ENCODE data around the gene IFIT1. TPM values are rescaled to one million over a fixed set of nuclear protein-coding genes. Genes with fewer than 3 reads are reported as not detected.
"Not testable (repeated sequence)": the region's sequence is repeated elsewhere in the genome, so short reads cannot be mapped to it uniquely, and the experiment has no call there.

IFIT1 gene
- total RNA-seq, 2 experiments from 2014 or later: 5.9 to 6.0 TPM

DNA sequence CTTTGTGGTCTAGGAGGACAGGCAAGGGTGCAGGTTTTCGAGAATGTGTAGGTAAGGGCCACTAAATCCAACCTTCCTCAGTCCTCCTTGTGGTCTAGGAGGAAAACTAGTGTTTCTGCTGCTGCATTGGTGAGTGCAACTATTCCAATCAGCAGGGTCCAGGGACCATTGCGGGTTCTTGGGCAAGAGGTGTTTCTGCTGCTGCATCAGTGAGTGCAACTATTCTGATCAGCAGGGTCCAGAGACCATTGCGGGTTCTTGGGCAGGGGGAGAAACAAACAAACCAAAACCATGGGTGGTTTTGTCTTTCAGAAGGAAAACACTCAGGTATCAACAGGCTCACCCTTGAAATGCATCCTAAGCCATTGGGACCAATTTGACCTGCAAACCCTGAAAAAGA lies 15.4 kb downstream of the IFIT1 start:
- DNase-seq; H3K9me3 Mint-ChIP-seq; H3K4me3 Mint-ChIP-seq; H3K27ac Mint-ChIP-seq; H3K27me3 Mint-ChIP-seq (ENCODE audit: low read depth); intact Hi-C loops (cut with micrococcal nuclease): not testable (repeated sequence)
- Mint-ChIP-seq H3K36me3 (ENCODE audit: low read depth) (peaks cover 12% of the 10 kb centered on the region), H3K4me1 (ENCODE audit: low read depth) (peaks cover 14% of the 10 kb centered on the region)
- CTCF ChIA-PET: interaction anchor here (1.2 kb wide), 1 partner anchor 15 kb away, joined by 5 read pairs; the partner anchor contains the start of gene IFIT1

- intact Hi-C loops (cut with micrococcal nuclease); H3K27ac Mint-ChIP-seq; DNase-seq; H3K4me3 Mint-ChIP-seq; H3K27me3 Mint-ChIP-seq (ENCODE audit: low read depth); H3K36me3 Mint-ChIP-seq (ENCODE audit: low read depth); H3K9me3 Mint-ChIP-seq: not testable (repeated sequence)
- CTCF ChIA-PET: interaction anchor here (0.8 kb wide), 1 partner anchor 14 kb away, joined by 3 read pairs; no protein-coding TSS in a partner anchor
- H3K4me1 Mint-ChIP-seq (ENCODE audit: low read depth): peaks cover 21% of the 10 kb centered on the region
Observed at GRCh38 chr10:89409282-89409681, 16.9 kb downstream of the IFIT1 start.

- H3K27ac Mint-ChIP-seq; CTCF ChIA-PET; H3K4me3 Mint-ChIP-seq; H3K9me3 Mint-ChIP-seq; H3K27me3 Mint-ChIP-seq (ENCODE audit: low read depth): not testable (repeated sequence)
- Mint-ChIP-seq H3K4me1 (ENCODE audit: low read depth) (peaks cover 23% of the 10 kb centered on the region), H3K36me3 (ENCODE audit: low read depth) (peaks cover 13% of the 10 kb centered on the region)
- peak; percentile 32 for DNase-seq
- intact Hi-C loops (cut with micrococcal nuclease): loop anchor here (5.0 to 10.0 kb wide), 4 partner anchors 452 to 1794 kb away; partner anchors contain the start of gene STAMBPL1
Observed at GRCh38 chr10:89410551-89410950, 18.1 kb downstream of the IFIT1 start.

- Mint-ChIP-seq H3K36me3 (ENCODE audit: low read depth) (peaks cover 16% of the 10 kb centered on the region), H3K4me1 (ENCODE audit: low read depth) (peaks cover 27% of the 10 kb centered on the region)
- not testable (repeated sequence) for H3K27ac Mint-ChIP-seq; H3K27me3 Mint-ChIP-seq (ENCODE audit: low read depth); H3K9me3 Mint-ChIP-seq; H3K4me3 Mint-ChIP-seq; DNase-seq
- intact Hi-C loops (cut with micrococcal nuclease): loop anchor here (5.0 to 10.0 kb wide), 4 partner anchors 451 to 1794 kb away; partner anchors contain the start of gene STAMBPL1
- CTCF ChIA-PET: interaction anchor here (0.9 kb wide), 1 partner anchor 43 kb away, joined by 6 read pairs; no protein-coding TSS in a partner anchor
Observed at GRCh38 chr10:89411135-89411534, 18.7 kb downstream of the IFIT1 start.

DNA sequence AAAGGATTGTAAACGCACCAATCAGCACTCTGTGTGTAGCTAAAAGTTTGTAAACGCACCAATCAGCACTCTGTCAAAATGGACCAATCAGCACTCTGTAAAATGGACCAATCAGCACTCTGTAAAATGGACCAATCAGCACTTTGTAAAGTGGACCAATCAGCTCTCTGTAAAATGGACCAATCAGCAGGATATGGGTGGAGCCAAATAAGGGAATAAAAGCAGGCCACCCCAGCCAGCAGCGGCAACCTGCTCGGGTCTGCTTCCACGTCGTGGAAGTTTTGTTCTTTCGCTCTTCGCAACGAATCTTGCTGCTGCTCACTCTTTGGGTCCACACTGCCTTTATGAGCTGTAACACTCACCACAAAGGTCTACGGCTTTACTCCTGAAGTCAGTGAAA lies 19.9 kb downstream of the IFIT1 start:
- DNase-seq: peak; percentile 49
- Mint-ChIP-seq H3K36me3 (ENCODE audit: low read depth) (peaks cover 14% of the 10 kb centered on the region), H3K4me3 (peak overlapping the region; percentile 52), H3K4me1 (ENCODE audit: low read depth) (peaks cover 34% of the 10 kb centered on the region), H3K27ac (peak overlapping the region; percentile 6)
- not testable (repeated sequence) for H3K27me3 Mint-ChIP-seq (ENCODE audit: low read depth); H3K9me3 Mint-ChIP-seq
- intact Hi-C loops (cut with micrococcal nuclease): loop anchor here (5.0 to 10.0 kb wide), 4 partner anchors 450 to 1793 kb away; partner anchors contain the start of gene STAMBPL1
- CTCF ChIA-PET: interaction anchor here (0.9 to 1.4 kb wide), 3 partner anchors 11 to 44 kb away, joined by 3 to 6 read pairs (median 3); partner anchors contain the start of gene IFIT1

DNA sequence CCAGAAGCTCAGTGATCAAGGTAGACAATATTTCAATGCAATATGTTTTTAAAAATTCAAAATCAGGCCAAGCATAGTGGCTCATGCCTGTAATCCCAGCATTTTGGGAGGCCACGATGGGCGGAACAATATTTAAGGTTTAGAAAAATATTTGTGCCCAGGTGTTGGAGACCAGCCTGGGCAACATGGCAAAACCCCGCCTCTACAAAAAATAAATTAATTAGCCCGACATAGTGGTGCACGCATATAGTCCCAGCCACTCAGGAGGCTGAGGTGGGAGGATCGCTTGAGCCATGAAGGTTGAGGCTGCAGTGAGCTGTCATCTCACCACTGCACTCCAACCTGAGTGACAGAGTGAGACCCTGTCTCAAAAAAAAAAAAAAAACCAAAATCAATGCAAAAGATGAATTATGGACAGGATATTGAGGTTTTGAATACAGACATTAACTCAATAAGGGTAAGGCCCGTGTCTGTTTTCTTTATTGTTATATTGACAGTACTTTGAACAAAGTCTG lies 21.0 kb downstream of the IFIT1 start:
- Mint-ChIP-seq H3K4me3 (peak overlapping the region; percentile 85), H3K9me3 (peaks cover 4% of the 10 kb centered on the region), H3K27ac (peak overlapping the region; percentile 82), H3K4me1 (ENCODE audit: low read depth) (peaks cover 45% of the 10 kb centered on the region), H3K27me3 (ENCODE audit: low read depth) (no peaks in the 10 kb centered on the region), H3K36me3 (ENCODE audit: low read depth) (peaks cover 22% of the 10 kb centered on the region)
- intact Hi-C loops (cut with micrococcal nuclease): loop anchor here (5.0 to 10.0 kb wide), 4 partner anchors 449 to 1791 kb away; partner anchors contain the start of gene STAMBPL1
- CTCF ChIA-PET: interaction anchor here (0.8 to 1.2 kb wide), 7 partner anchors 10 to 165 kb away, joined by 3 to 5 read pairs (median 3); partner anchors contain the start of gene IFIT1
- DNase-seq: no peak

DNA sequence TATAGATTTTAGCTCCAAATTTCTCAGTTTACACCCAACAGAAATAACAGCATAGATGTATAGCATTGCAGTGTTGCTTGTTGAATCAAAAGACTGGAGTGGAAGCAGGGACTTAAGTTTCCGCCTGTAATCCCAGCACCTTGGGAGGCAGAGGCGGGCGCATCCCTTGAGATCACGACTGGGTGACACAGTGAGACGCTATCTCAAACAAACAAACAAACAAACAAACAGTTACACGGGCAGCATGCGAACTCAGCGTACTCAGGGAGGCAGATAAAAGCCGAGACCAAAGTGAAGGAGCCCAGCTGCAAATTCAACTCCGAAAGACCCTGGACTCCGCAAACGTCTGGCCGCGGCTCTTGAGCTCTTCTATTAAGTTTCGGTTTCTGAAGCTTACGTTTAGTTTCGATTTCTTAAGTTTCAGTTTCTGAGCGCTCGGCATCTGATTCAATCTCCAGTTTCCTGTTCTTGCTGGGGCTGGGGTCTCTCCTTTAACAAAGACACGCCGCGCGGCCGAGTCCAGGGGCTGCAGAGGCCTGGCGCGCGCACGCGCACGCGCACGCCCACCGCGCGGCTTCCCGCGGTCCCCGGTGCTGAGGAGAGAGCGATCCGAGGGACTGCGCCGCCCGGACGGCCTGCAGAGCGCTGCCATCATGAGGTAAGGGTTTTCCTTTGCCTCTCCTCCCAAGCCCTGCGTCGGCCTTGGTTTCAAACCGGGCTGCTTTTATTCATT lies 21.9 kb downstream of the IFIT1 start, which contains the start of gene IFIT5:
TSS of gene IFIT5 (plus strand) at position 423 of the 733 bp plus-strand sequence. CDS start at position 654, 231 bp downstream.
- peaks cover 45% of the 10 kb centered on the region for H3K4me1 Mint-ChIP-seq (ENCODE audit: low read depth)

GRCh38 chr10:89414879-89415821 lies 22.7 kb downstream of the IFIT1 start:
- CTCF ChIA-PET: interaction anchor here (0.9 to 1.6 kb wide), 4 partner anchors 9 to 83 kb away, joined by 3 read pairs; no protein-coding TSS in a partner anchor
- peak overlapping the region; percentile 85 for H3K4me3 Mint-ChIP-seq
- intact Hi-C loops (cut with micrococcal nuclease): loop anchor here (1.0 to 10.0 kb wide), 11 partner anchors 23 to 1790 kb away; partner anchors contain the start of genes FAS, IFIT1, IFIT2 and LIPA
- peaks cover 49% of the 10 kb centered on the region for H3K4me1 Mint-ChIP-seq (ENCODE audit: low read depth)
- peak; percentile 42 for DNase-seq
- no peaks in the 10 kb centered on the region for H3K27me3 Mint-ChIP-seq (ENCODE audit: low read depth)
- H3K36me3 Mint-ChIP-seq (ENCODE audit: low read depth): peaks cover 23% of the 10 kb centered on the region
- H3K9me3 Mint-ChIP-seq: peaks cover 4% of the 10 kb centered on the region
- H3K27ac Mint-ChIP-seq: peak overlapping the region; percentile 96

More for the DNA sequence above, 21.9 kb downstream of the IFIT1 start, which contains the start of gene IFIT5:
- CTCF ChIA-PET: interaction anchor here (0.8 to 1.6 kb wide), 10 partner anchors 10 to 165 kb away, joined by 3 to 5 read pairs (median 3); no protein-coding TSS in a partner anchor
- Mint-ChIP-seq H3K36me3 (ENCODE audit: low read depth) (peaks cover 22% of the 10 kb centered on the region), H3K4me3 (peak within 1 kb of the TSS; percentile 85), H3K9me3 (peaks cover 4% of the 10 kb centered on the region), H3K27me3 (ENCODE audit: low read depth) (no peaks in the 10 kb centered on the region), H3K27ac (peak within 1 kb of the TSS; percentile 96)
- peak; percentile 64 for DNase-seq
- intact Hi-C loops (cut with micrococcal nuclease): loop anchor here (1.0 to 10.0 kb wide), 10 partner anchors 22 to 1790 kb away; partner anchors contain the start of genes FAS, IFIT1, IFIT2 and LIPA

DNA sequence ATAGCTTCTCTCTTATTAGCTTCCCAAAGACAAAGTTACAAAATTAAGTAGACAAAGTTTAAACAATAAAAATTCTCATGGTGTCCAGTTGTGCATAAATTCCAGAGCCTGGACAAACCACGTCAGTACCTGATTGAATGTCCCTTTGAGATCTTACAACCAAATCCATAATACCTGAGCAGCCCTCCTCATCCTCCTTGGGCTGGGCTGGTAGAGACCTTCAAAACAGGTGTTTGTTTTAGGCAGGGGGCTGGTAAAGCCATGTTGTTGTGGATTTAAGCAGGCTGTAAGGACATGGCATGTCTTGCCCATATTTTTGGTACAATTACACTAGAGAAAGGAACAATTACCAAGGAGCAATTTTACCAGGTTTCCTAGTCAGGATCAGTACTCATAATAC lies 24.0 kb downstream of the IFIT1 start:
- peak overlapping the region; percentile 96 for H3K27ac Mint-ChIP-seq
- H3K27me3 Mint-ChIP-seq (ENCODE audit: low read depth): no peaks in the 10 kb centered on the region
- peaks cover 25% of the 10 kb centered on the region for H3K36me3 Mint-ChIP-seq (ENCODE audit: low read depth)
- H3K9me3 Mint-ChIP-seq: peaks cover 4% of the 10 kb centered on the region
- CTCF ChIA-PET: interaction anchor here (1.4 kb wide), 1 partner anchor 285 kb away, joined by 3 read pairs; the partner anchor contains the start of gene KIF20B
- intact Hi-C loops (cut with micrococcal nuclease): loop anchor here (5.0 to 10.0 kb wide), 3 partner anchors 532 to 1788 kb away; partner anchors contain the start of genes RPP30 and STAMBPL1
- H3K4me1 Mint-ChIP-seq (ENCODE audit: low read depth): peaks cover 52% of the 10 kb centered on the region
- no peak for DNase-seq
- H3K4me3 Mint-ChIP-seq: peak overlapping the region; percentile 85

- Mint-ChIP-seq H3K36me3 (ENCODE audit: low read depth) (peaks cover 18% of the 10 kb centered on the region), H3K27me3 (ENCODE audit: low read depth) (no peaks in the 10 kb centered on the region), H3K4me1 (ENCODE audit: low read depth) (peaks cover 35% of the 10 kb centered on the region), H3K4me3 (no peak overlapping the region), H3K9me3 (no peaks in the 10 kb centered on the region), H3K27ac (no peak overlapping the region)
- peak; percentile 28 for DNase-seq
- CTCF ChIA-PET: interaction anchor here (0.6 to 2.1 kb wide), 5 partner anchors 8 to 1470 kb away, joined by 3 to 6 read pairs (median 4); no protein-coding TSS in a partner anchor
- intact Hi-C loops (cut with micrococcal nuclease): loop anchor here (2.0 to 10.0 kb wide), 4 partner anchors 281 to 1785 kb away; partner anchors contain the start of genes KIF20B, RPP30 and STAMBPL1
Observed at GRCh38 chr10:89419548-89419947, 27.1 kb downstream of the IFIT1 start.

DNA sequence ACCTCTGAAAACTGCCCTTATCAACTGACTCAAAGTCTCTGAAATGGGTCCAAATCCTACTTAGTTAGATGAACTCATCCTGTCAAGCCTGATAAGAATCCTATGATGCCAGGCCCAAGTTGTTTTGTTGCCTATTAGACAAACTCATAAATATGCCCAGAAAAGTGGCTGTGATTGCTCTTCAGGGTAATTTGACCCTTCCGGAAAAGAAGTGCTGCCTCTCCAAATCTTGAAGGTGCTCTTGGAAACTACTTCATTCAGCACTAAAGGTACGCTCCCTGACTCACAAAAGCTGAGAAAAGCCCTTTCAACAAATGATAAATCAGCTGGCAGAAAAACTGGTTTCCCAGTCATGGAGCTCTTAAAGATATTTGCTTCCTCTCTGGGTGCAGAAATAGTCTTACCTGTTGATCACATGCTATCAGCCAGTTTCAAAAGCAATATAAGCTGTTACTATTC lies 28.6 kb downstream of the IFIT1 start:
- H3K27ac Mint-ChIP-seq: no peak overlapping the region
- H3K27me3 Mint-ChIP-seq (ENCODE audit: low read depth): no peaks in the 10 kb centered on the region
- H3K4me1 Mint-ChIP-seq (ENCODE audit: low read depth): peaks cover 30% of the 10 kb centered on the region
- no peak for DNase-seq
- intact Hi-C loops (cut with micrococcal nuclease): loop anchor here (10.0 kb wide), 1 partner anchor 374 kb away; no protein-coding TSS in a partner anchor
- CTCF ChIA-PET: interaction anchor here (0.5 to 0.6 kb wide), 2 partner anchors 107 to 372 kb away, joined by 3 to 5 read pairs; no protein-coding TSS in a partner anchor
- no peaks in the 10 kb centered on the region for H3K9me3 Mint-ChIP-seq
- H3K36me3 Mint-ChIP-seq (ENCODE audit: low read depth): peaks cover 11% of the 10 kb centered on the region
- H3K4me3 Mint-ChIP-seq: no peak overlapping the region
